MM.1S (cell line): Measurements from ENCODE around the gene SHANK1.

Experiments used
- CTCF ChIP-seq: fragments of 300-600 bp; sonication (generic); IDR thresholded peaks from 2 replicates; pipeline ENCODE4 v1.5.1; 2016; ENCODE audit warnings: antibody characterized with exemption, low read length, mixed read lengths
- EZH2 ChIP-seq: fragments of 300-600 bp; sonication (generic); optimal IDR thresholded peaks from 2 replicates; pipeline ENCODE3; 2017; ENCODE audit warnings: low read depth, mild to moderate bottlenecking, antibody characterized with exemption, low read length, mixed read lengths

- TF ChIP-seq CTCF = no peak
- no peak for TF ChIP-seq EZH2
Observed at GRCh38 chr19:50667759-50668231, 51.8 kb downstream of the SHANK1 start.
